Measurements from ENCODE around the gene VPS13D.

Gene VPS13D

DNA sequence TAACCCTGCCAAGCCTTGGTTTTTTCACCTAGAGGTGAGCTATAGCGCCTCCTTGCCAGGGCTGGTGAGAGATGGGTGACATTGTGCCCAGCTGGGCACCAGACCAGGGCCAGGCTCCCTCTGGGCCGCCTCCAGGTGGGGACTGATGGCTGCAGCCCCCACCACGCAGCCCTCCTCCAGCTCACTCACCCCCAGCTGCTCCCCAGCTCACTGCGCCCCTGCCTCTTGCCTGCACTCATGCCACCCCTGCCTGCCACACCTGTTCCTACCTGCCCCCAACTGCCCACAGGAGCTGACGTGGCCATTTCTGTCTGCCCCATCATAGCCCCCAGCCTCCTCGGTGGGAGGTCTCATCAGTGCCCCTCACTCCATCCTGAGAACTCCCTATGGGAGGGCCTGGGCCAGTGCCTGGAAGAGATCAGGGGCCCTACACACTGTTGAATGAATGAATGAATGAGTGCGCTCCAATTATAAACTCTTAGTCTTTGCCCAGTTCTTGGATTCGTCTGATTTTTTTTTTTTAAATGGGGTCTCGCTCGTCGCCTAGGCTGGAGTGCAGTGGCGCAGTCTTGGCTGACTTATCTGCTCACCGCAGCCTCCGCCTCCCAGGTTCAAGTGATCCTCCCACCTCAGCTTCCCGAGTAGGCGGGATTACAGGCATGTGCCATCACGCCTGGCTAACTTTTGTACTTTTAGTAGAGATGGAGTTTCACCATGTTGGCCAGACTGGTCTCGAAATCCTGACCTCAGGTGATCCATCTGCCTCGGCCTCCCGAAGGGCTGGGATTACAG, 26.4 kb upstream of the VPS13D start:
- ChIA-PET POLR2A (no interaction called here), CTCF (interaction anchor here (0.7 to 1.2 kb wide), 4 partner anchors 26 to 85 kb away, joined by 3 to 5 read pairs (median 4); no protein-coding TSS in a partner anchor)
- DNase-seq (ENCODE audit: extremely low spot score), result no peak
- TF ChIP-seq FOXK2 (IDR thresholded peaks at IDR 0.05), result no peak
- no peak for TF ChIP-seq ZNF384 (IDR thresholded peaks at IDR 0.05)
- TF ChIP-seq FOXM1 (IDR thresholded peaks at IDR 0.05; ENCODE audit: borderline replicate concordance), result no peak
- TF ChIP-seq L3MBTL2 (conservative IDR thresholded peaks at IDR 0.05), result no peak
- no peak for TF ChIP-seq TARDBP (IDR thresholded peaks at IDR 0.05)
- TF ChIP-seq, protein P1, sequence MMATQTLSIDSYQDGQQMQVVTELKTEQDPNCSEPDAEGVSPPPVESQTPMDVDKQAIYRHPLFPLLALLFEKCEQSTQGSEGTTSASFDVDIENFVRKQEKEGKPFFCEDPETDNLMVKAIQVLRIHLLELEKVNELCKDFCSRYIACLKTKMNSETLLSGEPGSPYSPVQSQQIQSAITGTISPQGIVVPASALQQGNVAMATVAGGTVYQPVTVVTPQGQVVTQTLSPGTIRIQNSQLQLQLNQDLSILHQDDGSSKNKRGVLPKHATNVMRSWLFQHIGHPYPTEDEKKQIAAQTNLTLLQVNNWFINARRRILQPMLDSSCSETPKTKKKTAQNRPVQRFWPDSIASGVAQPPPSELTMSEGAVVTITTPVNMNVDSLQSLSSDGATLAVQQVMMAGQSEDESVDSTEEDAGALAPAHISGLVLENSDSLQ (IDR thresholded peaks at IDR 0.05), result no peak
- no peak for TF ChIP-seq FOXA1 (IDR thresholded peaks at IDR 0.05)
- no peak for TF ChIP-seq CTBP1 (IDR thresholded peaks at IDR 0.05; ENCODE audit: borderline replicate concordance)
- TF ChIP-seq LEF1 (IDR thresholded peaks at IDR 0.05; ENCODE audit: borderline replicate concordance), result no peak
- no peak for TF ChIP-seq NFRKB (IDR thresholded peaks at IDR 0.05)
- no peak for TF ChIP-seq SP1 (IDR thresholded peaks at IDR 0.05)
- no peak for TF ChIP-seq HDGF (IDR thresholded peaks at IDR 0.05; ENCODE audit: borderline replicate concordance)

DNA sequence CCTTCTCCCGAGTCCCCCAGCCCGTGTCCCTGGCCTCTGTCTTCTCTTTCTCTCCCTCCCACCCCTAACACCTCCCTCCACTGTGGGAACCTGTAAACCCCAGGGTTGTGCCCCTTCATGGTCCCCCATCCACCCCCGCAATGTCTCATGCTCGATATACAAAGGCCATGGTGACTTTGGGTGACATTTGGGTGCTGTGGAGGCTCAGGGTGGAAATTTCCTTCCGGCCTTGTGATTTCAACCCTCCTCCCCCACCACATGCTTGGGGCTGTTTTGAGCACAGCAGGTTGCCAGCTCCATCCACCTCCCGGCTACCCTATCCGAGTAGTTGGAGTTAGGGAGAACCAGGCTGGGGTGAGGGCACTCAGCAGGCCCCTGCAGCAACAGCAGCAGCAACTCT, 25.7 kb upstream of the VPS13D start:
- ChIA-PET CTCF (interaction anchor here (1.2 kb wide), 1 partner anchor 78 kb away, joined by 3 read pairs; no protein-coding TSS in a partner anchor), POLR2A (no interaction called here)
- no peak for DNase-seq (ENCODE audit: extremely low spot score)
- no peak for TF ChIP-seq SP1 (IDR thresholded peaks at IDR 0.05)
- TF ChIP-seq ARNT (IDR thresholded peaks at IDR 0.05), result no peak

DNA sequence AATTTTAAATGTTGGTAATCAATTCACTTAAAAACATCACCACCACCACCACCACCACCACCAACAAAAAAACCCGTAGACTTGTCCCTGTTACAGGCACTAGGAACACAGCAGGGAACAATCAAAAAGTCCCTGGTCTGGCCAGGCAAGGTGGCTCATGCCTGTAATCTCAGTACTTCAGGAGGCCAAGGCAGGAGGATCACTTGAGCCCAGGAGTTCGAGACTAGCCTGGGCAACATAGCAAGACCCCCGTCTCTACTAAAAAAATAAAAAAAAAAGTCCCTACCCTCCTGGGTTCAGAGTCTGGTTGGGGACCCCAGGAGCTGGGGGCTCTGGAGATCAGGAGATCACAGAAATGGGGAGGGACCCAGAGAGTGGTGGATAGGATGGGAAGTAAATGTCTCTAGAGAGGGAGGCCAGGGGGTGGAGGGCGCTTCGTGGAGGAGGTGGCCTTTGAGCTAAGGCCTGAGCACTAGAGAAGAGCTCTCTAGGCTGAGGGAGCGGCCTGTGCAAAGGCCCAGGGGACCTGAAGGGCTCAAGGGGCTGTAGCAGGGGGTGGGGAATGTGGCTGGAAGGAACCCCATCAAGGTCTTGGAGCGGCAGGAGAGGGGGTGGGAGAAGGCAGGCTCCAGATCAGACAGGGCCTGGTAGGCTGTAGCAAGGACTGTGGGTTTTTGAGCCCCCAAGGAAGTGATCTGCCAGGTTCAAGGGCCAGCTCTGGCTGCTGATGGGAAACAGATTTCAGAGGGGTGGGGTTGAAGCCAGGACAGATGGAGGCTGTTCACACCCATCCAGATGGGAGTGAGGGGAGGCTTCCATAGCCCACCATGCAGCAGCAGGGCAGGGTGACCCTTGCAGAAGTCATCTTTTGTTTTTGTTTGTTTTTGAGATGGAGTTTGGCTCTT, 24.8 kb upstream of the VPS13D start:
- TF ChIP-seq ZNF384 (IDR thresholded peaks at IDR 0.05), result no peak
- TF ChIP-seq LEF1 (IDR thresholded peaks at IDR 0.05; ENCODE audit: borderline replicate concordance), result no peak
- TF ChIP-seq ARNT (IDR thresholded peaks at IDR 0.05), result no peak
- no peak for TF ChIP-seq FOXA1 (IDR thresholded peaks at IDR 0.05)
- TF ChIP-seq SP1 (IDR thresholded peaks at IDR 0.05), result no peak
- TF ChIP-seq SUZ12 (IDR thresholded peaks at IDR 0.05), result no peak
- no peak for TF ChIP-seq CTBP1 (IDR thresholded peaks at IDR 0.05; ENCODE audit: borderline replicate concordance)
- no peak for TF ChIP-seq HDGF (IDR thresholded peaks at IDR 0.05; ENCODE audit: borderline replicate concordance)
- TF ChIP-seq, protein P1 (IDR thresholded peaks at IDR 0.05), result no peak
- no peak for TF ChIP-seq FOXK2 (IDR thresholded peaks at IDR 0.05)
- no peak for TF ChIP-seq FOXM1 (IDR thresholded peaks at IDR 0.05; ENCODE audit: borderline replicate concordance)
- TF ChIP-seq NFRKB (IDR thresholded peaks at IDR 0.05), result no peak
- no peak for TF ChIP-seq L3MBTL2 (conservative IDR thresholded peaks at IDR 0.05)
- no peak for TF ChIP-seq ELF4 (IDR thresholded peaks at IDR 0.05)
- TF ChIP-seq TARDBP (IDR thresholded peaks at IDR 0.05), result no peak
- no peak for DNase-seq (ENCODE audit: extremely low spot score)
- POLR2A ChIA-PET, result no interaction called here
- CTCF ChIA-PET, result interaction anchor here (1.1 to 7.7 kb wide), 2 partner anchors 79 to 84 kb away, joined by 3 to 72 read pairs; no protein-coding TSS in a partner anchor

DNA sequence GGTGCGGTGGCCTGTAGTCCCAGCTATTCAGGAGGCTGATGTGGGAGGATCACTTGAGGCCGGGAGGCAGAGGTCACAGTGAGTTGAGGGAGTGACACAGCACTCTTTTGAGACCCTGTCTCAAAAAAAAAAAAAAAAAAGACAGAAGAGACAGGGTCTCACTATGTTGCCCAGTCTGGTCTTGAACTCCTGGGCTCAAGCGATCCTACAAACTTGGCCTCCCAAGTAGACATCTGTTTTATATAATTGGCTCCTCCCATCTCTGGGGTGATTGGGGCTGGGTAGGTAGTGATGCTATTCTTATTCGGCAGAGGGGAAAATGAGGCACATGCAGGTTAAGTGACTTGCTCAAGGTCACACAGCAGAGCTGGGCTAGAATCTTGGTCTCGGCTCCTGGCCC, 23.6 kb upstream of the VPS13D start:
- TF ChIP-seq ELF4 (IDR thresholded peaks at IDR 0.05) (no peak), TARDBP (IDR thresholded peaks at IDR 0.05) (no peak)
- DNase-seq (ENCODE audit: extremely low spot score), result no peak
- POLR2A ChIA-PET, result no interaction called here
- CTCF ChIA-PET, result interaction anchor here (7.7 kb wide), 1 partner anchor 81 kb away, joined by 72 read pairs; no protein-coding TSS in a partner anchor

DNA sequence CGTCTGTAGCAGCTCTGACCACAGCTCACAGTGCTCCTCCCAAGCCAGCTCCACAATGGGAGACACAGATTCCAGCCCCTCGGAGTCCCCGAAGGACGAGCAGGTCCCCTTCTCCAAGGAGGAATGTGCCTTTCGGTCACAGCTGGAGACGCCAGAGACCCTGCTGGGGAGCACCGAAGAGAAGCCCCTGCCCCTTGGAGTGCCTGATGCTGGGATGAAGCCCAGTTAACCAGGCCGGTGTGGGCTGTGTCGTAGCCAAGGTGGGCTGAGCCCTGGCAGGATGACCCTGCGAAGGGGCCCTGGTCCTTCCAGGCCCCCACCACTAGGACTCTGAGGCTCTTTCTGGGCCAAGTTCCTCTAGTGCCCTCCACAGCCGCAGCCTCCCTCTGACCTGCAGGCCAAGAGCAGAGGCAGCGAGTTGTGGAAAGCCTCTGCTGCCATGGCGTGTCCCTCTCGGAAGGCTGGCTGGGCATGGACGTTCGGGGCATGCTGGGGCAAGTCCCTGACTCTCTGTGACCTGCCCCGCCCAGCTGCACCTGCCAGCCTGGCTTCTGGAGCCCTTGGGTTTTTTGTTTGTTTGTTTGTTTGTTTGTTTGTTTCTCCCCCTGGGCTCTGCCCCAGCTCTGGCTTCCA, 22.9 kb upstream of the VPS13D start:
- DNase-seq (ENCODE audit: extremely low spot score), result no peak
- ChIA-PET CTCF (interaction anchor here (7.7 kb wide), 1 partner anchor 81 kb away, joined by 72 read pairs; no protein-coding TSS in a partner anchor), POLR2A (no interaction called here)

DNA sequence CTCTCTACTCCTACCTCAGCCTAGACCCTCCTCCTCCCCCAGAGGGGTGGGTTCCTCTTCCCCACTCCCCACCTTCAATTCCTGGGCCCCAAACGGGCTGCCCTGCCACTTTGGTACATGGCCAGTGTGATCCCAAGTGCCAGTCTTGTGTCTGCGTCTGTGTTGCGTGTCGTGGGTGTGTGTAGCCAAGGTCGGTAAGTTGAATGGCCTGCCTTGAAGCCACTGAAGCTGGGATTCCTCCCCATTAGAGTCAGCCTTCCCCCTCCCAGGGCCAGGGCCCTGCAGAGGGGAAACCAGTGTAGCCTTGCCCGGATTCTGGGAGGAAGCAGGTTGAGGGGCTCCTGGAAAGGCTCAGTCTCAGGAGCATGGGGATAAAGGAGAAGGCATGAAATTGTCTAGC, 21.6 kb upstream of the VPS13D start:
- POLR2A ChIA-PET, result no interaction called here
- CTCF ChIA-PET, result interaction anchor here (0.6 to 7.7 kb wide), 4 partner anchors 12 to 83 kb away, joined by 3 to 72 read pairs (median 4); no protein-coding TSS in a partner anchor
- TF ChIP-seq ARNT (IDR thresholded peaks at IDR 0.05), result no peak
- no peak for TF ChIP-seq CTBP1 (IDR thresholded peaks at IDR 0.05; ENCODE audit: borderline replicate concordance)
- no peak for TF ChIP-seq BHLHE40 (IDR thresholded peaks at IDR 0.05; ENCODE audit: borderline replicate concordance)
- no peak for TF ChIP-seq TARDBP (IDR thresholded peaks at IDR 0.05)
- no peak for TF ChIP-seq ZNF384 (IDR thresholded peaks at IDR 0.05)
- TF ChIP-seq, protein P1 (IDR thresholded peaks at IDR 0.05), result no peak
- TF ChIP-seq HDGF (IDR thresholded peaks at IDR 0.05; ENCODE audit: borderline replicate concordance), result no peak
- TF ChIP-seq LEF1 (IDR thresholded peaks at IDR 0.05; ENCODE audit: borderline replicate concordance), result no peak
- TF ChIP-seq L3MBTL2 (conservative IDR thresholded peaks at IDR 0.05), result no peak
- no peak for TF ChIP-seq FOXA1 (IDR thresholded peaks at IDR 0.05)
- no peak for TF ChIP-seq FOXM1 (IDR thresholded peaks at IDR 0.05; ENCODE audit: borderline replicate concordance)
- no peak for DNase-seq (ENCODE audit: extremely low spot score)

More for the DNA sequence above, 22.9 kb upstream of the VPS13D start:
- no peak for TF ChIP-seq ELF4 (IDR thresholded peaks at IDR 0.05)
